RWPE2 (cell line): Measurements from ENCODE around the gene PARVA.

Experiments
- ATAC-seq: fragments of 200-7000 bp; cut with Tn5 transposase; 3 replicates; pipeline ENCODE4 v1.9.1; 2021; ENCODE audit warnings: low read depth
- DNase-seq: peaks from one replicate; pipeline ENCODE4 v3.0.0-alpha.2; 2020; ENCODE audit warnings: low spot score
- H3K27ac ChIP-seq: fragments of 450-650 bp; 2 replicates; pipeline ENCODE4 v1.5.1; 2017; ENCODE audit warnings: mild to moderate bottlenecking; ENCODE audit not compliant: poor library complexity, severe bottlenecking
- H3K27me3 ChIP-seq: fragments of 250-450 bp; sonication (Bioruptor Pico); 2 replicates; pipeline ENCODE4 v1.5.1; 2021; ENCODE audit warnings: mild to moderate bottlenecking, moderate library complexity; ENCODE audit not compliant: insufficient read depth, poor library complexity, severe bottlenecking
- H3K36me3 ChIP-seq: fragments of 250-450 bp; sonication (Bioruptor Pico); 2 replicates; pipeline ENCODE4 v1.5.1; 2020; ENCODE audit warnings: low read depth, mild to moderate bottlenecking, moderate library complexity
- H3K4me1 ChIP-seq: fragments of 250-450 bp; sonication (Bioruptor Pico); 2 replicates; pipeline ENCODE4 v1.5.1; 2021; ENCODE audit warnings: mild to moderate bottlenecking, moderate library complexity; ENCODE audit not compliant: insufficient read depth, poor library complexity, severe bottlenecking
- H3K4me3 ChIP-seq: fragments of 250-450 bp; sonication (Bioruptor Pico); 2 replicates; pipeline ENCODE4 v1.5.1; 2021; ENCODE audit warnings: mild to moderate bottlenecking, moderate library complexity; ENCODE audit not compliant: severe bottlenecking
- H3K9me3 ChIP-seq: fragments of 250-450 bp; sonication (Bioruptor Pico); 2 replicates; pipeline ENCODE4 v1.5.1; 2021; ENCODE audit warnings: mild to moderate bottlenecking, moderate library complexity; ENCODE audit not compliant: severe bottlenecking
- CTCF ChIP-seq: fragments of 450-650 bp; IDR thresholded peaks from one replicate; pipeline ENCODE4 v1.5.1; 2017; ENCODE audit warnings: mild to moderate bottlenecking, moderate library complexity; ENCODE audit not compliant: poor library complexity, severe bottlenecking

PARVA gene

GRCh38 chr11:12556788-12557384 lies 179.5 kb downstream of the PARVA start:
- Histone ChIP-seq H3K4me3 (no peak overlapping the region), H3K36me3 (no peaks in the 10 kb centered on the region), H3K9me3 (peaks cover 2% of the 10 kb centered on the region), H3K4me1 (peaks cover 15% of the 10 kb centered on the region), H3K27me3 (no peaks in the 10 kb centered on the region), H3K27ac (peak overlapping the region; percentile 10)
- peak; percentile 89 for ATAC-seq
- no peak for TF ChIP-seq CTCF
- DNase-seq, result no peak

GRCh38 chr11:12559011-12559410 lies 181.6 kb downstream of the PARVA start:
- H3K27me3 ChIP-seq, result no peaks in the 10 kb centered on the region
- H3K4me1 ChIP-seq, result peaks cover 15% of the 10 kb centered on the region
- no peak overlapping the region for H3K27ac ChIP-seq
- H3K4me3 ChIP-seq, result no peak overlapping the region
- H3K9me3 ChIP-seq, result no peaks in the 10 kb centered on the region
- no peak for TF ChIP-seq CTCF
- DNase-seq, result no peak
- no peaks in the 10 kb centered on the region for H3K36me3 ChIP-seq
- ATAC-seq, result no peak

GRCh38 chr11:12560362-12560761 lies 183.0 kb downstream of the PARVA start:
- Histone ChIP-seq H3K9me3 (no peaks in the 10 kb centered on the region), H3K27me3 (no peaks in the 10 kb centered on the region), H3K4me3 (no peak overlapping the region), H3K4me1 (peaks cover 15% of the 10 kb centered on the region), H3K27ac (no peak overlapping the region), H3K36me3 (no peaks in the 10 kb centered on the region)
- TF ChIP-seq CTCF, result no peak
- ATAC-seq (no peak), DNase-seq (no peak)

GRCh38 chr11:12560861-12561260 lies 183.5 kb downstream of the PARVA start:
- TF ChIP-seq CTCF, result no peak
- no peak for DNase-seq
- no peak for ATAC-seq
- H3K9me3 ChIP-seq, result no peaks in the 10 kb centered on the region
- H3K27me3 ChIP-seq, result no peaks in the 10 kb centered on the region
- H3K27ac ChIP-seq, result no peak overlapping the region
- H3K4me3 ChIP-seq, result no peak overlapping the region
- H3K4me1 ChIP-seq, result peaks cover 14% of the 10 kb centered on the region
- H3K36me3 ChIP-seq, result no peaks in the 10 kb centered on the region

- no peak for TF ChIP-seq CTCF
- Histone ChIP-seq H3K27me3 (no peaks in the 10 kb centered on the region), H3K4me1 (no peaks in the 10 kb centered on the region), H3K4me3 (no peak overlapping the region), H3K36me3 (no peaks in the 10 kb centered on the region), H3K9me3 (no peaks in the 10 kb centered on the region), H3K27ac (no peak overlapping the region)
- DNase-seq, result no peak
- no peak for ATAC-seq
Measured at GRCh38 chr11:12564012-12564411, 186.6 kb downstream of the PARVA start.
